GM03348 (cell line): ENCODE results near the gene TRPV5.

Experiments
- DNase-seq: peaks from one replicate; pipeline ENCODE4 v3.0.0; 2012; ENCODE audit warnings: low spot score

The TRPV5 gene

DNA sequence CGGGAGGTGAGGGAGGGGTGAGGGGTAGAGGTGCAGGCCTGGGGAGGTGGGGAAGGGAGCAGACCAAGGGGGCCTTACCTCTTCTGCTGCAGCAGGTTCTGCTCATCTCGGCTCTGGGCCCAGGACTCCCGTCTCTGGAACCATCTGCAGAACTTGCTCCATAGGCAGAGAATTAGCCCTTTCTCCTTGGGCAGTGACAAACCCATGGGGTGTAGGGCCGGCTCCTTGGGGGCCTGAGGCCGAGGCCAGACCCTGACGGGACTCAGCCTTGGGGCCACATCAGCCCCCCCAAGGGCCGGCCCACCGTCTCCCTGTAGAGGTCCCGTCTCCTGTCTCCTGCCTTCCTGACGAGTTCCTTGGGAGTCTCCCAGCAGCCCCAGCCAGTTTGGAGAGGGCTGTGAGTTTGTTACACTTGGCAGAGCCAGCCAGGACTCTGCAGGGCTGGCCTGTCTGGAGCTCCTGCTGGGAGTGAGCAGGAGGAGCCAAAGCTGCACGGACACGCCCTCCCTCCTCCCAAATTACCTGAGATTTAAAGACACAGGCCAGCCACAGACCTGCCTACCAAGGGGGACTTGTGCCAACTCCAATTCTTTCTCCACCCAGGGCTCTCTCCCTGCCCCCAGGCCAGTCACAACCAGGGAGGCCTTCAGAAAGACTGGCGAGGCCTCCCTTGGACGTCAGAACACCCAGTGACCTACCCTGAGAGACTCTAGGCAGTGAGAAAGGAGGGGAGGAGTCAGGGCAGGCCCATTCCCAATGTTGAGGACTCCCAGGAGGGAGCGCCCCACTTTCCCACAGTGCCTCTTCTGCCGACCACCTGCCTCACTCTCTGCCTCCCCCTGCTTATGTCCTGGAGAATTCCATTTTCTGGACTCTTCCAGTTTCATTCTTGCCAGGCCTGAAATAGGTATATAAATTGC is 48.0 kb downstream of the TRPV5 start, which contains the start of gene TRPV6:
TRPV6 (minus strand) TSS at position 435 of the 920 bp plus-strand sequence.
- DNase-seq: no peak

DNA sequence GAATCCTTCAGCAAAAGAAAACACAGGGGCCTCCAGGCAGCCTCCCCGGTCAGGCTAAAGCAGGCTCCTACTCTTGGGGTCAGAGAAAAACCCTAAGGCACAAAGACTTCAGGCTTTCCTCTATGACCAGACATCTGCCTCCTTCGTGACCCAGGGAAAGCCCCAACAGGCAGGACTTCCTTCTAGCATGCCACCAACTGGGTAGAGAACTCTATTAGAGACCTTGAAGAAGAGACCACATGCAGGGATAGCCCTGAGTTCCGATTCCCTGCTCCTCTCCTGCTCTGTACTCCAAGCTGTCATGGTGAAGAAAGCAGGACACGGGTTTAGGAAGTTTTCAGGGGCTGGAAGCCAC is 49.3 kb downstream of the TRPV5 start:
- DNase-seq: no peak

DNA sequence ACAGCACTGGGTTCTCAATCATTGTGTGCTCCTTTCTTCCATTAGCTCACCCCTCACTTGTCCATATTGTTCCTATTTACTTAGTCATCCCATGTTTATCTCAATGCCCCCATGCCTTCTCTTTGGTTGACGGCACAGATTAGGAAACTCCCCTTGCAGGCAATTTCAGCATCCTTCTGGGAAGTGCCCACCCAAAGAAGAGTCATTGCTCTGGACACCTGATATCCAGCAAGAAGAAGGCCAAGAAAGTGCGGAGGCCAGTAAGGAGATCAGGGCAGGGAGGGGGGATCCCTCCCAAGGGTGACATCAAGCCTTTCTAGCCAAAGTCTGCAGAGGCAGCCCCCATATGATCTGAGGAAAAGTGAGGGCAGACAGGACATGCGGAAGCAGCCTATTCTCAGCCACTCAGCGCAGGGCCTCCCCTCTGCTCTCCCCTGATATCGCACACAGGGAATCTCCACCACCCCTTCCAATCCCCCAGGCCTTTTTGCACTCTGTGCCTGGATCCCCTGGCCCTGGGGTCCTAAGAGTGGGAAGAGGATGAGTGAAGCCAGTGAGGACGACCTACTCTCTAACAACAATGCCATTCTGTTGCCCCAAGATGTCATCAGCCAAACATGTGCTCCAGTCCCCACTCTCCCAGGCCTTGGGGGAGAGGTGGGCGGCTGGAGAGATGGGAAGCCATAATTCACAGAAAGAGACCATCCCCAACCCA is 49.8 kb downstream of the TRPV5 start:
- DNase-seq: no peak

DNA sequence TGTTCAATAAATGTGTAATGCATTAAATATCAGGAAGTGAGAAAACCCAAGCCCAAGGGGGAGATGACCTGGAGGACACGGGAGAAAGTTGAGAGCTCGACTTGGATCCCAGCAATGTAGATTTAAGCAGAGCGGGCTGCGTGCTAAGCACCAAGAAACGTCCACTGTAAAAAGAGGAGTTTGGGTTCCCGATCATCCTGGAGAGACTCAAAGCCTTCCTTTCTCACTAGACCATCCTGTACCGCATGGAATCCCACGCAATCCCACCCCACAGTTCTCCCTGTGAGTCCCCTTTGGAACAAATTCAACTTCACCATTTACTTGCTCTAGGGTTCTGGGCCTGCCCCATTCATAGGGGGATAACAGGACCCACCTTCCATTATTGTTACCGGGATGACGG is 50.4 kb downstream of the TRPV5 start:
- DNase-seq: no peak

DNA sequence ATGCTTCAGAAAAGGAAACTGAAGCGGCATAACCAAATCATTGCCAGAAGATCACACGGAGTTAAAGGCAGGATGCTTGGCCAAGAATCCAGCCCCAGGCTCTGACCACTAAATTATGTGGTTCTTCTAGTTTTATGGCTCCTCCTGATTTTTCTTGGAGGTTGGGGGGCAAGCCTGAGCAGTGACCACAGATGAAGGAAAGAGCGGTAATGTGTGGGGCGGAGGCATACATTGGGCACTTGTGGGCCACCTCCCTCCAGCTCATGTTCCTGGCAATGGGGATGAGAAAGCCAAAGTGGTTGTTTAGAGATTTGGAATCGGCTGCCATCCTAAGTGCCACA is 51.2 kb downstream of the TRPV5 start:
- no peak for DNase-seq

DNA sequence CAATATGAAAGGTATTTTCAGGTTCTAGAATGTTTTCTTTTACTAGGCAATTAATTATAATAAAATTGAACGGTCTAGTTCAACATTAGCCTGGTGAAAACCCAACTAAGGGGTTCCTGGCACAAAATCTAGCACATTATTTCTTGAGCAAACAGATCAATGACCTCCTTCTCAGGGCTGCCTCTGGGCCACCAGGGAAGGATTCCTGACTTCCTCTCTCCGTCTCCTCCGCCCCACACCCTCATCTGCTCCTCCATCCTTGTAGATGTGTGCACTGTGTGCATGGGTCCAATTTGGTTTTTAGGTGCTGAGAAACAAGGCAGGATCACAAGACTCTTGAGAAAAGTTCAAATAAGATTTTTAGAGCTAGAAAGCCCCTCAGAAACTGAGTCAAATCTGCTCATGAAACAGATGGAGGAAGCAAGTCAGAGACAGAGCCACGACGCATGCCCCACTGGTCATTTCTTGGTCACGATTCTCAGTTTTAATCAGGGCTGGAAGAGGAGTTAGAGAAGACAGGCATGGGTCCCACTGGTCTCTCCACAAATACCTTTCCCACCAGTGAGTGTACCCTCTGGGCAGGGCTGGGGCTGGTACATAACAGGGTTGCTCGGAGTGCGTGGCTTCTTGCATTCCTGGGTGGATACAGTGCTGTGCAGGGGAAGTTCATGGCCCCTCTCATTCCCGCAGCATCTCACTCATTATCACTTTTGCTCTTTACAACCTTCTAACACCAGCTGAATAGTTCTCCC is 51.8 kb downstream of the TRPV5 start:
- no peak for DNase-seq

DNA sequence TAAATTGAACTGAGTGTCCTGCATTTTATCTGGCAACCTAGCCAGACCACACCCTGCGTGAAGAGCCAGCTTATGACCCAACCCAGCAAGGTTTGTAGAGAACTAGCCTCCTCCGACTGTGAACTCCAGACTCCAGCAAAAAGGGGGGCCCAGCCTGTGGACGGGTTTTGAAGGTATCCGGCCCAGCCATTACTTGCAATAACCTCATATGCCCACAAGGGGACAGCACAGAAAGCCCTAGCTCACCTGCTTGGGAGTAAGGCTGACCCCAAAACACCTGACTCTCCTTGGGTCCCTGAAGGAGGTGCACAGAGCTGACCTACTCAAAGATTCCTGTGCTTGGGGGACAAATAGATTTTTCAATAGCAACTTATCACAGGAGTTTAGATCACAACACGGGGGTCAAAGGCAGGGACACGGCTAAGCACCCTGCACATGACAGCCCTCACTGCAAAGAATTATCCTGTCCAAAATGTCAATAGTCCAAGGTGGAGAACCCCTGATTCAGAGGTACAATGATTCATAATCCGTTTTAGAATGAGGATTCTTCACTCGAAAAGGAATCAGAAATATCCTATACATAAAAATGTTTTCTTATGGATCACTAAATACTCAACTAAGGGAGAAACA is 52.6 kb downstream of the TRPV5 start:
- peak; percentile 43 for DNase-seq

DNA sequence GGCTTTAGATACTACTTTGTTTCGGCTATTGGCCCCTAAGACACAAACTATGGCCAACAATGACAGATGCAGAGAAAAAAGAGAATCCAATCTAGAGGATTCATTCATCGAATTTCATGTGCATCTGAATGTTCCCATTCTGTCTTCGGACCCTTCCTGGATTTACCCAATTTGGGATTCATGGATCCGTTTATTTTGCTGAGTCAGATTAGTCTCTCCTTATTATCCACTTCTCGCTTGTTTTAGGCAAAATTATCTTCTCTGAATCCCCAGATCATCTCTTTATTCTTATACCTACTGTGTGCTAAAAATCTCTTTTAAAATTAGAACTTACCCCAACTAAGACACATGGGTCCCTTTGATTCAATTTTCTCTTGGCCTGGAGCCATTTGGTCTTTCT is 54.5 kb downstream of the TRPV5 start:
- no peak for DNase-seq

DNA sequence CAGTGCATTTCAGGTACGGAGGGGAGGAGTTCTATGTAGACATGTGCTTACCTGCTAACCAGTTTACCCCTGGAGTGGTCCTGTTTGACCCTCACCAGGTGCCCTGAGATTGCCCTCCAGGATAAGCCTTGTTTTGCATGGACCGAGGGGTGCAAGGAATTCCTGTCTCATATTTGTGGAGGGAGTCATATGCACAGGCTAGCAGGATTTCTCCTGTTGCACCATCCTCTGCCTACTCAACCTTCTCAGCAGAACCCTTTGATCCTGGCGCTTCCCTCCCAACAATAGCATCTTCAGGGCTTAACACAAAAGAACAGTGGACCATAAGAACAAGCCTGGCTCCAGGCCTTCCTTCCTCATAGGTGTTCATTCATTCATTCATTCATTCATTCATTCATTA is 55.2 kb downstream of the TRPV5 start:
- DNase-seq: no peak

DNA sequence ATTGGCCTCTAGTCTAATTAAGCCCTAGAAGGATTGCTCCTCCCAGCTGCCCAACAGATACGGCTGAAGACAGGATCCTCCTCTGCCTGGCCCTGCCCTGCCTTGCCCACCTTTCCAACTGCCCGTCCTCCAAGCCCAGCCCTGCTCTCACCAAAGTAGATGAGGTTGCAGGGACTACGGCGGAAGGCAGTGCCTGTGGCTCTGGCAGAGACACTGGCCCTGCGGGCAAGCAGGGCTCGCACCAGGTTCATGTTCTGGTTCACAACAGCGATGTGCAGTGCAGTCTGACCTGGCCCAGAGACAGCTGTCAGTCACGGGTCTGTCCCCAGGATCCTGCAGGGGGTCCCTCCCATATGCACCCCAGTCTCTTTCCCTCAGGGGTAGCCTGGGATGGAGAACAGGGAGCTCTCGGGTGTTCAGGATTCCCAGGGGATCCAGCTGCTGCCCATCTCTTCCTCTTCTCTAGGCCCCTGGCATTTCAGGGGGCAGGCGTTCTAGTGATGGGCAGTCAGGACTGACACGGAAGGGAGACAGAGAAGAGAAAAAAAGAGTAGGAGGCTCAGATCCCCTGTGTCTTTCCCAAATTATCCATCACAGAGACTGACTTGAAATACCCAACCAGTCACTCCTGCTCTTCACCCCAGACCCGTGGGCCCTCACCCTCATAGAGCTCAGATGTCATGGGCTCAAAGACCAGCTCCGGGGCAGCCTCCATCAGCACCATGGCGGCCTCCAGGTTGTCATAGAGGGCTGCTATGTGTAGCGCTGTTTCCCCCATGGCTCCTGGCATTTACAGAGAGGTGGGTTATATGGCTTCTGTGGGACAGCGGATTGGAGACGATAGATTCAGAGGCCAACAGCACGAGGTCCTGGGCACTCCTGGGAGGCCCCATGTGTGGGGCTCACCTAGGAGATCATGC is 56.3 kb downstream of the TRPV5 start:
- DNase-seq: no peak

DNA sequence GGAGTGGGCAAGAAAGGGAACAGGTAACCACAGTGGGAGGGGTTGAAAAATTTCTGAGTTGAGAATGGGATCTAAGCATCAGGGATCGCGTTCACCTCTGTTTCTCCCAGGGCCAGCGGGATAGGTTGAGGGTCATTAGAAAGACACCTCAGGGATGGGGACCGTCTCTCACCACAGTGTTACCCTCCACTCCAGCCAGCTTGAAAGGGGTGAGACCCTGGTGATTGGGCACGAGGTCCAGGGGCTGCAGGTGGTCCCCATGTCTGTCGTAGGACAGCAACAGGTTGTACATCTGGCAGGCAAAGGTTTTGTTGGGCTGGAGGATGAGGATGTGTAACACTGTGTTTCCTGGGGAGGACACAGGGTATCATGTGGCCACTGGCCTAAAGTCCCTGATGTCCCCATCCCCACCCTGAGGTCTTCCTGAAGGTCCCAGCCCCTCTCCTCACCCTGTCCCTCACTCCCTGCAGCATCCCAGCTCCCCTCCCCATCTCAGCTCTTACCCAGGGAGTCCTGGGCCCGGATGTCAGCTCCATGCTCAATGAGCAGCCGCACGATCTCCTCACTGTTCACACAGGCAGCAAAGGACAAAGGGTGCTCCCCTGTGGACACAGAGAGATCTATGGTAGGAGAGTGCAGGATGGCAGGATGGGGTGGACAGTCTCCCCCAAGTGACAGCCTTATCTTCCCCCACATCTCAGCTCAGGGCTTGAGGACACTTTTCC is 57.1 kb downstream of the TRPV5 start:
- no peak for DNase-seq

DNA sequence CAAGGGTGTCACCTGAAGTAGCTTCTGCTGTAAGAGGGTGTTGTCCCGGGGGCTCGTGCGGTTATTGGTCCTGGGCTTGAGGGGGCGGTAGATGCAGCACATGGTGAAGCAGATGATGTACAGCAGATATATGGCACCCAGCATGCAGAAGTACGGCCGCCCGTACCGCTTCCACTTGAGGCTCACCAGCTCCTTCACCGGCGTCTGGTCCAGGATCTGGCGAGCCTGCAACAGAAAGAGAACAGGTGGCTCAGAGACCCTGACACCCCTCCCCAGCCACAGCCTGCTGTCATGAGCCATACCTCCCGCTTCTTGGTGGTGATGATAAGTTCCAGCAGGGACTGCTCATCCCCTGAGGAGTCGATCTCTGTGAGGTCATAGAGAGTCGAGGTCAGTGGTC is 58.1 kb downstream of the TRPV5 start:
- no peak for DNase-seq

DNA sequence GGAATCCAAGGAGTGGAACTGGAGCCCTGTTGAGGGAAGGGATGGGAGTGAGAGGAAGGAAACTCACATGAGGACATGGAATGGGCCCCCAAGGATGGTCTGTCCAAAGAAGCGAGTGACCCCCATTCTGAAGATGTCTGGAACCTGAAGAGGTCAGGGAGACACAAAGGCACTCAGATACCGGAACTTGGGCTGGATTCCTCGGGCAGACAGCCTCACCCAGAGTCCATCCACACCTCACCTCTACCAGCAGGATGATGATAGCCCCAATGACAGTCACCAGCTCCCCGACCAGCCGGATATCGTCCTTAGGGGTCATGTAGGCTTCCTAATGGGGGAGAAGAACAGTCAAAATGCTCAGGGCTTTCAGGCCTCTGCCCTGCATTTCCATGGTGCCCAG is 58.7 kb downstream of the TRPV5 start:
- no peak for DNase-seq

DNA sequence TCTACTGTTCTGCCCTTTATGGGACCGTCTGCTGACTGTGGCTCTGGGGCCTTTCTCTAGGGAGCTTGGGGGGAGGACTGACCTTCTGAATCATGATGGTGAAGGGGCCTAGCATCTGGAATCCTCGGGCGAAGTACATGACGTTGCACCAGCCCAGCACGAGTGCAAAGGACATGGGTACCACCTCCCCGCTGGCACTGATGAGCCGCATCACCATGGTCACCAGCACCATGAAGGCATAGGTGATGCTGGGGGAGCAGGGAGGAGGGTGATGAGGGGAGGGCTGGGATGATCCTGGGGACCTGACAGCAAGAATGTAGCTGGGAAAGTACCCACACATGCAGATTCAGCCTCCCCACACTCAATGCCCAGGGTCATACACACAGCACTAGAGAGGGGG is 59.1 kb downstream of the TRPV5 start:
- no peak for DNase-seq

DNA sequence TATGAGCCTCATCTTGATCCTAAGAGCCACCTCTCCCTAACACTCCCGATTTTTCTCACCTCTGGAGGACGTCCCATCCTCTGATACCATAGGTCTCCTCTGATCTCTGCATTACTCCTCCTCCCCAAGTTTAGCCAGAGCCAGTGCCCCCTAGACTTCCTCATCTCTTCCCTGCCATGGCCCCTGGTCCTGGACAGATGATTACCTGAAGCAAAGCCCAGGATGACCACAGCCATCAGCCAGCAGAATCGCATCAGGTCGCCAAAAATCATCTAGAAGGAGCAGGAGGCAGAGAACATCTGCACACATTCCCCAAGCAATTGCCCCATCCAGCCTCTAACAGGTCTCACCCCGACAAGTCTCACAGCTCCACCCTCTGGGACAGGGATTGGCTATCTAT is 59.7 kb downstream of the TRPV5 start:
- DNase-seq: no peak

DNA sequence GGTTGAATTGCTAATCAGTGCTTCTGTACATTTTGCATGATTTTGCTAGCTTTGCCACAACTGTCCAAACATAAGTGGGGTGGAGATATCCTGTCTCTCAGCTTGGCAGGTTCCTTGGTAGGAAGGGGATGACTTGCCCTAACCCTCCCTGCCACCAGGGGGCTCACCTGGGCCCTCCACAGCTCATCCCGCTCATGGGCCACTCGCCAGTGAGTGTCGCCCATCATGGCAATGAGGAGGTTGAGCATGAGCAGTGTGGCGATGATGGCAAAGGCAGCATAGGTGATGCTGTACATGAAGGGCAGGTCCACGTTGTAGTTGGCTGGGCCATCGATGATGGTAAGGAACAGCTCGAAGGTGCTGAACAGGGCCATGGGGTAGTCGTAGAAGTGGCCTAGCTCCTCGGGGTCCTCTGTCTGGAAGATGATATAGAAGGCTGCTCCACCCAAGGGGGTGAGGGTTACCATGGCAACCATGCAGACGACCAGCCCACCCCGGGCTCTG is 60.2 kb downstream of the TRPV5 start:
- DNase-seq: no peak

DNA sequence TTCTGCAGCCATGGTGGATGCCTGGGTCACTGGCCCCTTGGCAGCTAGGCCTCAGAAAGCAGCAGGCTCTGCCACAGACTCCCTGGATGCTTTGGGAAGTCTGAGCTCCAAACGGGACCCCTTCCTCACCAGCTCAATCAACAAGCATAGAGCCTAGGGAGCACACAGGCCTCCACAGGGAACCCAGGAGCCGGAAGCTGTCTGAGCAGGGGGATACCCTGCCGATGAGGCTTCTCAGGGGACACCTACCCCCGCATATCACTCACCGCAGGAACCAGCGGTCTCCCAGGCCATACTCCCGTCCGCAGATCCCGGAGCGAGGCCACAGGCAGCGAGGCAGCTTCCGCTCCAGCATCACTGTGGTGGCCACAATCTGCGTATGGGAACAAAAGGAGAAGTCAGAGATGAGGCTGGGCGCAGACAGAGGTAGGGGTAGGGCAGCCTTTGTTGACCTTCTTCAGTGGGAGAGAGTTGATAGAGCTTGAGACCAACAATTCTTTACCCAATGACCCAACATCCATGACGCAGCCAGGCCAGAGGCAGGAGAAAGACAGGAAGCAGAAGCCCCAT is 61.4 kb downstream of the TRPV5 start:
- no peak for DNase-seq

DNA sequence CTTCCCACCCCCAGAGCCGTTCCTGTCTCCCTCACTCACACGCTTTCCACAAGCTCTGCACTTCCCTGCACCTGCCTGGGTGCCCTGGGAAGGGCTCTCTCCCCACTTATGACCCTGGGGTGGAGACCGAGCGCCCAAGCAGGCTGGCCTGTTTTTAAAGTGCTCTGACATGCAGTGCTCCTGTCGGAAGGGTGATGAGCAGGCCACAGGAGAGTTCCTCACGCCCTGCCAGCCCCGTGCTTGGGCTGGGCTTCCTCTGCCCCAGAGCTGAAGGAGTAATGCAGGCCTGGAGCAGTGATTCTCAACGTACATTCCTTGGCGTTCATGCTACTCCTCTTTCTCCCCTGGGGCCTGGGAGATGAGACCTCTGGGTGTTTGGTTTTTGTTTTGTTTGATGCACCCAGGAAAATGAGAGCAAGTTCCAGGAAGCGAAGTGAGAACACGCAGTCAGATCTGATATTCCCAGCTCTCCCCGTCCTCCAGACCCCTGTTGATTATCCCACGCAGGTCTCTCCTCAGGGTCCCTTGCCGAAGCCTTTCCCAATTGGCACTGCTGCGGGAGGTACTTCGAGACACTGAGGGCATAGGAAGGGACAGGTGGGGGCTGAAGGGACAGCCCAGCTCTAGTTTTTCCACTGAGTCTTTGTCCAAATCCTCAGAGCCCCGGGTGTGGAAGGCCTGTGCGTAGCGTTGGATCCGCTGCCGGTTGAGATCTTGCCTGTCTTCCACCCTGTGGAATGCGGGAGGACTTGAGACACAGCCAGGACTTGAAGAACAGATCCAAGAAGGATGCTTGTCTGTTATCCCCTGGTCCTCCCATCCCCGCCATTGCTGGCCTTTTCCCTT is 62.1 kb downstream of the TRPV5 start:
- DNase-seq: no peak
